CD4-positive, alpha-beta T cell (primary cell): Measurements from ENCODE around the gene CCL16. TPM values are rescaled to one million over a fixed set of nuclear protein-coding genes. Genes with fewer than 3 reads are reported as not detected.

Experiments used
- ATAC-seq: fragments of 200-7000 bp; cut with Tn5 transposase; one replicate; pipeline ENCODE4 v1.10.0; 2022; ENCODE audit warnings: mild to moderate bottlenecking; ENCODE audit not compliant: poor library complexity
- CTCF ChIA-PET: fragments of 350-600 bp; sonication (Branson Sonifier 250); formaldehyde crosslinking; loops from one replicate; lab custom pipeline; 2021; ENCODE audit warnings: antibody characterized with exemption, inconsistent platforms; lab: Charles Lee
- POLR2A ChIA-PET: fragments of 350-600 bp; sonication (Branson Sonifier 250); formaldehyde crosslinking; loops from one replicate; lab custom pipeline; 2021; ENCODE audit warnings: antibody characterized with exemption, inconsistent platforms; lab: Charles Lee
- DNase-seq, 14 experiments: peaks; one replicate each; pipeline ENCODE4 v3.0.0-alpha.2; 2013 to 2020; ENCODE audit warnings: mixed read lengths in 2 of 14
- H3K27ac ChIP-seq, 2 donors: one replicate each; pipeline versions ENCODE4 v1.5.1 to v1.7.0; 2013; ENCODE audit warnings: low read length in 2 of 2, low read depth in 1 of 2, mild to moderate bottlenecking in 1 of 2
- H3K27me3 ChIP-seq, 2 experiments: 1 replicate in 1 of 2; 2 replicates in 1 of 2; pipeline versions ENCODE4 v1.6.1 to v1.7.0; 2013; ENCODE audit warnings: low read length in 2 of 2, control low read depth in 1 of 2, mild to moderate bottlenecking in 1 of 2, moderate library complexity in 1 of 2; ENCODE audit not compliant: insufficient read depth in 2 of 2, control insufficient read depth in 1 of 2
- H3K36me3 ChIP-seq: one replicate; pipeline ENCODE4 v1.6.1; 2013; ENCODE audit warnings: low read length, control low read depth; ENCODE audit not compliant: insufficient read depth
- H3K4me1 ChIP-seq: one replicate; pipeline ENCODE4 v1.6.1; 2013; ENCODE audit warnings: low read length, control low read depth; ENCODE audit not compliant: insufficient read depth
- H3K4me3 ChIP-seq: one replicate; pipeline ENCODE4 v1.5.1; 2013; ENCODE audit warnings: mild to moderate bottlenecking, low read length, moderate library complexity
- H3K9me3 ChIP-seq, 2 experiments: 1 replicate in 1 of 2; 2 replicates in 1 of 2; pipeline versions ENCODE4 v1.6.1 to v1.7.0; 2013; ENCODE audit warnings: low read length in 2 of 2, mild to moderate bottlenecking in 2 of 2, control low read depth in 1 of 2, moderate library complexity in 1 of 2; ENCODE audit not compliant: control insufficient read depth in 1 of 2, insufficient read depth in 1 of 2
- H3K27ac Mint-ChIP-seq: one replicate; pipeline ENCODE4 v1.8.0; 2020; ENCODE audit warnings: mixed read lengths
- H3K27me3 Mint-ChIP-seq: one replicate; pipeline ENCODE4 v1.8.0; 2021; ENCODE audit warnings: mixed read lengths
- H3K36me3 Mint-ChIP-seq: one replicate; pipeline ENCODE4 v1.8.0; 2021; ENCODE audit warnings: low read depth, mixed read lengths
- H3K4me1 Mint-ChIP-seq: one replicate; pipeline ENCODE4 v1.8.0; 2021; ENCODE audit warnings: low read depth, mixed read lengths
- H3K4me3 Mint-ChIP-seq: one replicate; pipeline ENCODE4 v1.8.0; 2020; ENCODE audit warnings: mild to moderate bottlenecking, mixed read lengths
- H3K9me3 Mint-ChIP-seq: one replicate; pipeline ENCODE4 v1.8.0; 2020; ENCODE audit warnings: mixed read lengths
- intact Hi-C, 2 experiments: fragments of 100-400 bp; cut with DNase I in 1 of 2; cut with micrococcal nuclease in 1 of 2; formaldehyde crosslinking; loops; one replicate each; pipeline versions ENCODE4 v1.15.1 to v1.9.0; 2023 to 2025; cut with DNase I, micrococcal nuclease
- total RNA-seq, 174 experiments: library from RNA in 2 of 174; stranded (reverse) in 2 of 174; gene quantifications; one replicate each; pipeline ENCODE4 v1.2.3 and lab custom pipeline; 2021 to 2026
- TF ChIP-seq, protein P1 (sequence below): fragments of 200-600 bp; IDR thresholded peaks from one replicate; pipeline ENCODE4 v1.8.0; 2022; ENCODE audit warnings: antibody characterized with exemption, mild to moderate bottlenecking

The CCL16 gene
- total RNA-seq, 2 experiments from 2014 or later = not detected

DNA sequence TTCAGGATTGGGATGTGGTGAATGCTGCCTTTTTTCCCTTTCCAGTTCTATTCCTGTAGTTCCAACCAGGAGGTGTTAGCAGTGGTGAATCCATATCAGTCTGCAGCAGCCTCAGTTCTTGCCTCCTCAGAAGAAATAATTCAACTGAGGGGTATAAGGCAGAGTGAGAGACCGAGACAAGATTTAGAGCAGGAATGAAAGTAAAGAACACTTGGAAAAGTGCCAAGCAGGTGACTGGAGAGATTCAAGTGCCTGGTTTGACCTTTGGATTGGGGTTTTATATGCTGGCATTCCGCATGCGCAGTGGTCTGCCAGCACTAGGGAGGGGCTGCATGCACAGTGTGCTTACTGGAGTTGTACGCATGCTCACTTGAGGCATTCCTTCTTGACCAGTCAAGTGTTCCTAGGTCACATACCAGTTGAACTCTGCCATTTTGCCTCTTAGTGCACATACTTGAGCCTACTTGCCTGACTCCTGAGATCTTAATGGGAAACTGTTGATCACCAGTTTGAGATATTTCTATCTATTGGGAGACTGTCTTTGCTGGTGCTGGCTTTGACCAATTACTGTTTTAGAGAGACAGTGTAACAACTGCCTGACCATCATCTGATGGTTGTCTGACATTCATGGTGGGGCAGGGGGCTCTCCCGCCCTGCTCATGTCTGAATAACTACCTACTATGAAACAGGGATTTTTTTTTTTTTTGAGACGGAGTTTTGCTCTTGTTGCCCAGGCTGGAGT lies 20.7 kb upstream of the CCL16 start:
- Mint-ChIP-seq H3K4me1 (peaks cover 5% of the 10 kb centered on the region), H3K36me3 (no peaks in the 10 kb centered on the region), H3K27me3 (peaks cover 6% of the 10 kb centered on the region), H3K9me3 (no peaks in the 10 kb centered on the region), H3K27ac (no peak overlapping the region), H3K4me3 (no peak overlapping the region)
- intact Hi-C loops = no loop called here
- ChIA-PET CTCF (no interaction called here), POLR2A (no interaction called here)
- Histone ChIP-seq H3K27me3 (no peaks in the 10 kb centered on the region), H3K4me3 (no peak overlapping the region), H3K36me3 (no peaks in the 10 kb centered on the region), H3K27ac (no peak overlapping the region), H3K9me3 (no peaks in the 10 kb centered on the region), H3K4me1 (no peaks in the 10 kb centered on the region)
- no peak for ATAC-seq
- TF ChIP-seq, protein P1, sequence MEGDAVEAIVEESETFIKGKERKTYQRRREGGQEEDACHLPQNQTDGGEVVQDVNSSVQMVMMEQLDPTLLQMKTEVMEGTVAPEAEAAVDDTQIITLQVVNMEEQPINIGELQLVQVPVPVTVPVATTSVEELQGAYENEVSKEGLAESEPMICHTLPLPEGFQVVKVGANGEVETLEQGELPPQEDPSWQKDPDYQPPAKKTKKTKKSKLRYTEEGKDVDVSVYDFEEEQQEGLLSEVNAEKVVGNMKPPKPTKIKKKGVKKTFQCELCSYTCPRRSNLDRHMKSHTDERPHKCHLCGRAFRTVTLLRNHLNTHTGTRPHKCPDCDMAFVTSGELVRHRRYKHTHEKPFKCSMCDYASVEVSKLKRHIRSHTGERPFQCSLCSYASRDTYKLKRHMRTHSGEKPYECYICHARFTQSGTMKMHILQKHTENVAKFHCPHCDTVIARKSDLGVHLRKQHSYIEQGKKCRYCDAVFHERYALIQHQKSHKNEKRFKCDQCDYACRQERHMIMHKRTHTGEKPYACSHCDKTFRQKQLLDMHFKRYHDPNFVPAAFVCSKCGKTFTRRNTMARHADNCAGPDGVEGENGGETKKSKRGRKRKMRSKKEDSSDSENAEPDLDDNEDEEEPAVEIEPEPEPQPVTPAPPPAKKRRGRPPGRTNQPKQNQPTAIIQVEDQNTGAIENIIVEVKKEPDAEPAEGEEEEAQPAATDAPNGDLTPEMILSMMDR = no peak
- no peak for DNase-seq

DNA sequence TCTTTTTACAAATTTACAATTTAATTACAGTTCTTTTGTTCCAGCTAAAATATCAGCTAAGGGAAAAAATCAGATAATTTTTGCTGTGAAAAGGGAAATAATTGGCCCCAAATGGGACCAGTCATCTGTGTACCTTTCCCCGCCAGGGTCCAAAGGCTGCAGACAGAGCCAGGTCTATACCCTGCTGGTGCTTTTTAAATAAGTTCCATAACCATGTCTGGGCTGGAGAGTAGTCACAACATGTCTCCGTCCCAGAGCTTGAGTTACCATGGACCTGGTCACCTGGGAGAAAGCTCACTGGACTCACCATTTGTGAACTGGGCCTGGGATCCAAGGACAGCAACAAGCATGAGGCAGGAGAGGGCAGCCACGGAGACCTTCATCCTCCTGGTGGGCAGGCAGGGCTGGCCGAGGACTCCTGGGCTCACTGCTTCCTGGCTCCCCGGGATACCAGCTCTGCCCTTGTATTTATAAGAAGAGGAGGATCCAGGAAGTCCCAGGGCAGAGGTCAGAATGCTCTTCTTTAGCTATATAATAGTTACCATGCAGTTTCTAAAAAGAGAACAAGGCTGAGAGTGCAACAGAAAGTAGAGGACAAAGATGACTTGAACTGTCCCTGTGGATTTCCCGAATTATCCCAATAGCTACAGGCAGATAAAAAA lies 19.9 kb upstream of the CCL16 start, which contains the start of gene CCL15:
CCL15 (minus strand) TSS at position 444 of the 662 bp plus-strand sequence; CDS start at position 383, 61 bp downstream.
- Mint-ChIP-seq H3K4me1 (peaks cover 5% of the 10 kb centered on the region), H3K4me3 (no peak within 1 kb of the TSS), H3K27me3 (peaks cover 6% of the 10 kb centered on the region), H3K9me3 (no peaks in the 10 kb centered on the region), H3K36me3 (no peaks in the 10 kb centered on the region), H3K27ac (no peak within 1 kb of the TSS)
- no peak within 1 kb of the TSS for H3K27ac ChIP-seq
- intact Hi-C loops = no loop called here
- H3K27me3 ChIP-seq = no peaks in the 10 kb centered on the region
- ATAC-seq (no peak), DNase-seq (no peak)
- POLR2A ChIA-PET = no interaction called here
- H3K4me1 ChIP-seq = no peaks in the 10 kb centered on the region
- H3K9me3 ChIP-seq = no peaks in the 10 kb centered on the region
- CTCF ChIA-PET = no interaction called here
- no peaks in the 10 kb centered on the region for H3K36me3 ChIP-seq
- no peak within 1 kb of the TSS for H3K4me3 ChIP-seq
- TF ChIP-seq, protein P1 = no peak

DNA sequence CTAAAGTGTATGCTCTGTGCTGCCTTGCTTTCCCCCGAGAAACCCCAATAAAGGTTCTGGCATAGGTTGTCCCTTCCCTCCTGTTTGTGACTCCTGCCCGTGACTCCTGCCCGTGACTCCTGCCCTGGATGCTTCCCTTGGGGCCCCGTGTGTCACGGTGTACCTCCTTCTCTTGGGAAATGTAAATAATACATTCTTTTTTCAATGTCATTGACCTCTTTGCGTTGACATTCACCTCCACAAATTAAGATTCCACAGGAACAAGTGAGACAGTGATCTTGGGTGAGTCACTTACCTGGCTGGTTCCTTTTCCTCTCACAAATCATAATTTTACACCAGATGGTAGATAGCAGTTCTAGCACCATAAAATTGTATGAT lies 19.4 kb upstream of the CCL16 start:
- peaks cover 6% of the 10 kb centered on the region for H3K27me3 Mint-ChIP-seq

More for the DNA sequence above, 19.4 kb upstream of the CCL16 start:
- no peak overlapping the region for H3K27ac Mint-ChIP-seq
- Histone ChIP-seq H3K4me1 (no peaks in the 10 kb centered on the region), H3K27me3 (no peaks in the 10 kb centered on the region), H3K4me3 (no peak overlapping the region), H3K27ac (no peak overlapping the region), H3K36me3 (no peaks in the 10 kb centered on the region), H3K9me3 (no peaks in the 10 kb centered on the region)
- no peak for DNase-seq
- no peak overlapping the region for H3K4me3 Mint-ChIP-seq
- CTCF ChIA-PET = no interaction called here
- ATAC-seq = no peak
- intact Hi-C loops = no loop called here
- POLR2A ChIA-PET = no interaction called here
- H3K4me1 Mint-ChIP-seq = peaks cover 5% of the 10 kb centered on the region
- no peaks in the 10 kb centered on the region for H3K9me3 Mint-ChIP-seq
- TF ChIP-seq, protein P1 = no peak
- no peaks in the 10 kb centered on the region for H3K36me3 Mint-ChIP-seq
